GM12874 (cell line): Measurements from ENCODE around the gene SLC26A8.

Source experiments
- TF ChIP-seq, protein P1 (sequence below): IDR thresholded peaks from 2 replicates; pipeline ENCODE4 v1.5.1; 2011; ENCODE audit warnings: low read depth, mild to moderate bottlenecking, control low read depth, low read length, moderate library complexity; ENCODE audit not compliant: insufficient read depth

SLC26A8 gene

GRCh38 chr6:36052097-36052496, 27.7 kb upstream of the SLC26A8 start:
- TF ChIP-seq, protein P1, sequence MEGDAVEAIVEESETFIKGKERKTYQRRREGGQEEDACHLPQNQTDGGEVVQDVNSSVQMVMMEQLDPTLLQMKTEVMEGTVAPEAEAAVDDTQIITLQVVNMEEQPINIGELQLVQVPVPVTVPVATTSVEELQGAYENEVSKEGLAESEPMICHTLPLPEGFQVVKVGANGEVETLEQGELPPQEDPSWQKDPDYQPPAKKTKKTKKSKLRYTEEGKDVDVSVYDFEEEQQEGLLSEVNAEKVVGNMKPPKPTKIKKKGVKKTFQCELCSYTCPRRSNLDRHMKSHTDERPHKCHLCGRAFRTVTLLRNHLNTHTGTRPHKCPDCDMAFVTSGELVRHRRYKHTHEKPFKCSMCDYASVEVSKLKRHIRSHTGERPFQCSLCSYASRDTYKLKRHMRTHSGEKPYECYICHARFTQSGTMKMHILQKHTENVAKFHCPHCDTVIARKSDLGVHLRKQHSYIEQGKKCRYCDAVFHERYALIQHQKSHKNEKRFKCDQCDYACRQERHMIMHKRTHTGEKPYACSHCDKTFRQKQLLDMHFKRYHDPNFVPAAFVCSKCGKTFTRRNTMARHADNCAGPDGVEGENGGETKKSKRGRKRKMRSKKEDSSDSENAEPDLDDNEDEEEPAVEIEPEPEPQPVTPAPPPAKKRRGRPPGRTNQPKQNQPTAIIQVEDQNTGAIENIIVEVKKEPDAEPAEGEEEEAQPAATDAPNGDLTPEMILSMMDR: no peak

DNA sequence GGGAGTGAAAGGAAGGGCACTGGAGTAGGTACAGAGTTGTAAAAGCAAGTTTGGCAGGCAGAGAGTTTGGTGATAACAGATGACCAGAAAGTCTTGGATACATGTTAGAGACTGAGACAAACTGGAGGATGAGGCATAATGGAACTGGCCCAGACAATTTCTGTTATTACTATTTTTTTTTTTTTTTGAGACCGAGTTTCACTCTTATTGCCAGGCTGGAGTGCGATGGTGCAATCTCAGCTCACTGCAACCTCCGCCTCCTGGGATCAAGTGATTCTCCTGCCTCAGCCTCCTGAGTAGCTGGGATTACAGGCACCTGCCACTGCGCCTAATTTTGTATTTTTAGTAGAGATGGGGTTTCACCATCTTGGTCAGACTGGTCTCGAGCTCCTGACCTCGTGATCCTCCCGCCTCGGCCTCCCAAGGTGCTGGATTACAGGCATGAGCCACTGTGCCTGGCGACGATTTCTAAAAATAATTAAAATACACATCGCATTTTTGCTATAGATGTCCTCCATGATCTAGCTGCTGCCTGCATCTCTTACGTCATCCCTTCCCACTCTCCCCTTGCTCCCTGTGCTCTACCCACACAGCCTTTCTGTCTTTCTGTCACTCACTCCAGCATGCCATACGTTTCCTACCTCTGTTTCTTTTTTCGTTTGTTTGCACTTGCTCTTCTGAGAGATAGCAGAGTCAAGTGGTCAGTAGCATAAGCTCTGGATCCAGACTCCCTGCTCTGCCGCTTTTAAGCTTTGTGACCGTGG, 26.7 kb upstream of the SLC26A8 start:
- TF ChIP-seq, protein P1: no peak

GRCh38 chr6:36050305-36050704, 25.9 kb upstream of the SLC26A8 start:
- TF ChIP-seq, protein P1: no peak

- TF ChIP-seq, protein P1: no peak
These were observed 25.1 kb upstream of the SLC26A8 start for GRCh38 chr6:36049582-36049981.

DNA sequence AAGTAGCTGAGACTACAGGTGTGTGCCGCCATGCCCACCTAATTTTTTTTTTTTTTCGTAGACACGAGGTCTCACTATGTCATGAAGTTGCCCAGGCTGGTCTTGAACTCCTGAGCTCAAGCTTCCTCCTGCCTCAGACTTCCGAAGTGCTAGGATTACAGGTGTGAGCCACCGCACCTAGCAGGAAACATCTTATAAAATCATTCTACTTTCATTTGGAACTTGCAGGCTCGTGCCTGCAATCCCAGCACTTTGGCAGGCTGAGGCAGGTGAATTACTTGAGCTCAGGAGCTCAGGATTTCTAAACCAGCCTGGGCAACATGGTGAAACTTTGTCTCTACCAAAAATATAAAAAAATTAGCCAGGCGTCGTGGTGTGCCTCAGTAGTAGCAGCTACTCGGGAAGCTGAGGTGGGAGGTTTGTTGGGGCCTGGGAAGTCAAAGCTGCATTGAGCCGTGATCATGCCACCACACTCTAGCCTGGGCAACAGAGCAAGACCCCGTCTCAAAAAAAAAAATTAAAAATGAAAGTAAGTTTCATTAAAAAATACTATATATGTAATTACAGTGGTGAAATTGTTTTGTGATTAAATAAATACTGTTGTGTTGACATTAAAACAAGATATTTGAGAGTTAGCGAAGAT, 18.3 kb upstream of the SLC26A8 start:
- TF ChIP-seq, protein P1: no peak

DNA sequence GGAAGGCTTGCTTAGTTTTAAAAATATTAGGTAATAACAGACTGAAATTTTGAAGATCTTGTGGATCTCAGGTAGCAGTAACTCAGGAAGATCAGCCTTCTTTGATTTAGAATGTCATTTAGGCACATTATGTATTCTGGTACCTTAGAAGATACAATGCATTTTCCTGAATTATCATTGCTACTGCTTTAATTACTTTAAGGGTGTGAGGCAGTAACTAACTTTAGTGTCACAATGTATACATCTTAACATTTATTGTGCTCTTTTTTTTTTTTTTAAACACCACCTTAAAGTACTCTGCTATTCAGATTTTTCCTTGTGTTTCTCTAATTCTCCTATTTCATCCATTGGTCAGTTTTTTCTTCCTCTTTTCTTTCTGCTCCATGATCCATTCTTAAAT, 16.5 kb upstream of the SLC26A8 start:
- TF ChIP-seq, protein P1: no peak

GRCh38 chr6:36039112-36039511, 14.7 kb upstream of the SLC26A8 start:
- TF ChIP-seq, protein P1: no peak
